Testis (tissue), 3 donors: ENCODE data around the gene OPA3. TPM values are rescaled to one million over a fixed set of nuclear protein-coding genes. Genes with fewer than 3 reads are reported as not detected.
A peak's percentile ranks its signal among the peaks of the same experiment; 100 is the strongest.
"Not testable (repeated sequence)": the region's sequence is repeated elsewhere in the genome, so short reads cannot be mapped to it uniquely, and the experiment has no call there.

ENCODE experiments used
- DNase-seq: peaks from one replicate; pipeline ENCODE4 v3.0.0-alpha.2; 2019
- H3K27ac ChIP-seq, 2 donors: fragments of 200-600 bp; sonication (generic); one replicate each; pipeline ENCODE4 v1.5.1; 2019
- H3K27me3 ChIP-seq: fragments of 200-600 bp; sonication (generic); one replicate; pipeline ENCODE4 v1.5.1; 2019
- H3K36me3 ChIP-seq: fragments of 200-600 bp; sonication (generic); one replicate; pipeline ENCODE4 v1.5.1; 2017; ENCODE audit warnings: low read depth; ENCODE audit errors: missing control alignments
- H3K4me1 ChIP-seq: fragments of 200-600 bp; sonication (generic); one replicate; pipeline ENCODE4 v1.5.1; 2019
- H3K4me3 ChIP-seq, 2 donors: fragments of 200-600 bp; sonication (generic); one replicate each; pipeline ENCODE4 v1.5.1; 2017 to 2019
- H3K9me3 ChIP-seq: fragments of 200-600 bp; sonication (generic); one replicate; pipeline ENCODE4 v1.5.1; 2017
- POLR2A ChIP-seq: fragments of 450-650 bp; IDR thresholded peaks from one replicate; pipeline ENCODE4 v1.6.1; 2017; ENCODE audit warnings: antibody characterized with exemption, mild to moderate bottlenecking, moderate library complexity
- WGBS, 2 donors: methylation state at CpG; one replicate each; pipeline ENCODE4 v1.1.5; 2018; 5-methylcytosine and 5-hydroxymethylcytosine counted together
- intact Hi-C: fragments of 100-400 bp; cut with DNase I; formaldehyde crosslinking; loops from one replicate; pipeline ENCODE4 v1.15.1; 2023; ENCODE audit warnings: low total_unique reads
- polyA plus RNA-seq: library from polyadenylated mRNA; stranded (reverse); fragments of 350-450 nt; fragmentation: Illumina TruSeq; extraction: RNeasy Lipid Tissue Mini Kit (QIAGEN cat#74804); gene quantifications from one replicate; pipeline ENCODE4 v1.2.3, GENCODE V29; 2014; ENCODE audit warnings: low read depth, low replicate concordance; ENCODE audit not compliant: insufficient read depth
- total RNA-seq, 2 donors: library from RNA; depleted of rRNA; stranded (reverse); fragments of >200 nt; gene quantifications; one replicate each; pipeline ENCODE4 v1.2.3, GENCODE V29; 2016
- TF ChIP-seq, protein P1 (sequence below), 3 experiments: fragments of 450-650 bp in 2 of 3; fragments of 200-600 bp in 1 of 3; sonication (generic) in 1 of 3; IDR thresholded peaks; one replicate each; pipeline ENCODE4 v1.5.1; 2016 to 2019; ENCODE audit warnings: antibody characterized with exemption in 3 of 3, mild to moderate bottlenecking in 2 of 3, moderate library complexity in 1 of 3

OPA3 gene
- total and polyA plus RNA-seq, 3 donors from 2014 or later: 18.3 to 20.9 (median 19.3) TPM

- no peak for DNase-seq
- intact Hi-C loops: no loop called here
- H3K4me1 ChIP-seq: peaks cover 24% of the 10 kb centered on the region
- H3K9me3 ChIP-seq: no peaks in the 10 kb centered on the region
- WGBS, 2 donors: 46 to 58% methylated on average over 12 to 13 of the region's 13 CpGs
- no peaks in the 10 kb centered on the region for H3K36me3 ChIP-seq
- H3K4me3 ChIP-seq: no peak overlapping the region
- H3K27me3 ChIP-seq: no peaks in the 10 kb centered on the region
- H3K27ac ChIP-seq: peak overlapping the region; percentile 48 to 59
- no peak for TF ChIP-seq POLR2A
- TF ChIP-seq, protein P1, sequence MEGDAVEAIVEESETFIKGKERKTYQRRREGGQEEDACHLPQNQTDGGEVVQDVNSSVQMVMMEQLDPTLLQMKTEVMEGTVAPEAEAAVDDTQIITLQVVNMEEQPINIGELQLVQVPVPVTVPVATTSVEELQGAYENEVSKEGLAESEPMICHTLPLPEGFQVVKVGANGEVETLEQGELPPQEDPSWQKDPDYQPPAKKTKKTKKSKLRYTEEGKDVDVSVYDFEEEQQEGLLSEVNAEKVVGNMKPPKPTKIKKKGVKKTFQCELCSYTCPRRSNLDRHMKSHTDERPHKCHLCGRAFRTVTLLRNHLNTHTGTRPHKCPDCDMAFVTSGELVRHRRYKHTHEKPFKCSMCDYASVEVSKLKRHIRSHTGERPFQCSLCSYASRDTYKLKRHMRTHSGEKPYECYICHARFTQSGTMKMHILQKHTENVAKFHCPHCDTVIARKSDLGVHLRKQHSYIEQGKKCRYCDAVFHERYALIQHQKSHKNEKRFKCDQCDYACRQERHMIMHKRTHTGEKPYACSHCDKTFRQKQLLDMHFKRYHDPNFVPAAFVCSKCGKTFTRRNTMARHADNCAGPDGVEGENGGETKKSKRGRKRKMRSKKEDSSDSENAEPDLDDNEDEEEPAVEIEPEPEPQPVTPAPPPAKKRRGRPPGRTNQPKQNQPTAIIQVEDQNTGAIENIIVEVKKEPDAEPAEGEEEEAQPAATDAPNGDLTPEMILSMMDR (IDR thresholded peaks at IDR 0.05): no peak
Measured at GRCh38 chr19:45514376-45515051, 70.1 kb downstream of the OPA3 start.

- H3K4me1 ChIP-seq: peaks cover 32% of the 10 kb centered on the region
Measured at GRCh38 chr19:45512881-45513483, 71.6 kb downstream of the OPA3 start.

DNA sequence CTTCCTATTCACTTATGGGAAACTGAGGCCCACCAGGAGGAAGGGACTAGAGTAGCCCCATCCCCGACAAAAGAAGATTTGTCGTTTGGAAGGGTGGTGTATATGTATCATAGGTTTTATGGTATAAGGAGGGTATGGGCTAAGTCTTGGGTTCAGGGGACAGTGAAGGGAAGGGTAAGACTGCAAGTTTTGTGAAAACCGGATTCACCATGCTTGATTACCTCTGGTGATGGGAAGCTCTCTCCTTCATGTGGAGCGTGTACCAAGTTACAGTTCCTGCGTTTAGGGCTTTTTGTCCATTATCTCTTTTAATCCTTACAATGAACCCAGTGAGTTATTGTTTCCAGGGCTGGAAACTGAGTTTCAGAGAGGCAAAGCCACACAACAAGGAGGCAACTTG is 73.5 kb downstream of the OPA3 start:
- H3K27ac ChIP-seq: no peak overlapping the region
- H3K27me3 ChIP-seq: no peaks in the 10 kb centered on the region
- no peaks in the 10 kb centered on the region for H3K36me3 ChIP-seq
- TF ChIP-seq POLR2A: no peak
- TF ChIP-seq, protein P1 (IDR thresholded peaks at IDR 0.05): no peak
- intact Hi-C loops: no loop called here
- no peaks in the 10 kb centered on the region for H3K9me3 ChIP-seq
- WGBS, 2 donors: 88 to 91% methylated on average over 5 of the region's 5 CpGs
- DNase-seq: no peak
- peaks cover 33% of the 10 kb centered on the region for H3K4me1 ChIP-seq
- H3K4me3 ChIP-seq: no peak overlapping the region

More at GRCh38 chr19:45512881-45513483, 71.6 kb downstream of the OPA3 start:
- Histone ChIP-seq H3K27ac (peak overlapping the region in 1 of 2 donors; percentile 53), H3K27me3 (no peaks in the 10 kb centered on the region), H3K4me3 (no peak overlapping the region), H3K9me3 (no peaks in the 10 kb centered on the region), H3K36me3 (no peaks in the 10 kb centered on the region)
- intact Hi-C loops: no loop called here
- TF ChIP-seq, protein P1 (IDR thresholded peaks at IDR 0.05): no peak
- TF ChIP-seq POLR2A: no peak
- DNase-seq: no peak
- WGBS, 2 donors: 86 to 88% methylated on average over 6 of the region's 6 CpGs

GRCh38 chr19:45510352-45510751 is 74.2 kb downstream of the OPA3 start:
- H3K9me3 ChIP-seq, H3K4me3 ChIP-seq, intact Hi-C loops, H3K36me3 ChIP-seq, H3K27me3 ChIP-seq, DNase-seq: not testable (repeated sequence)
- H3K27ac ChIP-seq: peak overlapping the region in 1 of 2 donors; percentile 93
- WGBS, 2 donors: 82 to 83% methylated on average over 11 of the region's 11 CpGs
- peaks cover 39% of the 10 kb centered on the region for H3K4me1 ChIP-seq

DNA sequence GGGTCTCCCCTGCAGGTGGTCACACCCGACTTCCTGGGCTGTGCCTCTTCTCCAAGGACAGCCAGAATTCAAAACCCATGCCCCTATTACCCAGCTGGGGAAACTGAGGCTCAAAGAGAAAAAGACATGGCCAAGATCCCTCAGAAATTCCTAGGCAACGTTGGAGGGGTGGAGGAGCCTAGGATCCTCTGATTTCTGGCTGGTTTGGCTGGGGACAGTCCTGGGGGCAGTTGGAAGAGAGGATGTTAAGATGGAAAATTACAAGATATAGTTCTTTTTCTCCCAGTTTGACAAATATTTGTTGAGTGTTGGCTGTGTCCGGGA is 74.9 kb downstream of the OPA3 start:
- H3K4me3 ChIP-seq: peak overlapping the region; percentile 86 to 97
- no peaks in the 10 kb centered on the region for H3K27me3 ChIP-seq
- peaks cover 33% of the 10 kb centered on the region for H3K4me1 ChIP-seq
- H3K36me3 ChIP-seq: no peaks in the 10 kb centered on the region
- no peak for DNase-seq
- H3K9me3 ChIP-seq: no peaks in the 10 kb centered on the region
- intact Hi-C loops: loop anchor here (5.0 kb wide), 1 partner anchor 73 kb away; the partner anchor contains the start of gene OPA3
- WGBS, 2 donors: 4 to 6% methylated on average over 3 of the region's 3 CpGs
- H3K27ac ChIP-seq: peak overlapping the region; percentile 79 to 93
- TF ChIP-seq, protein P1 (IDR thresholded peaks at IDR 0.05): no peak
- TF ChIP-seq POLR2A: no peak
